OCI-LY1 (cell line): ENCODE measurements around the gene CASZ1.

Source experiments
- EZH2 ChIP-seq: fragments of 200-600 bp; sonication (generic), shearing (Covaris generic); IDR thresholded peaks from 2 replicates; pipeline ENCODE4 v1.8.0; 2017; ENCODE audit warnings: borderline replicate concordance, mixed run types, mild to moderate bottlenecking, antibody characterized with exemption, low read length, moderate library complexity, mixed read lengths
- TF ChIP-seq, protein P1 (sequence below): fragments of 200-600 bp; sonication (generic), shearing (Covaris generic); IDR thresholded peaks from 2 replicates; pipeline ENCODE4 v1.5.1; 2017; ENCODE audit warnings: mild to moderate bottlenecking, antibody characterized with exemption, low read length, moderate library complexity, mixed read lengths

DNA sequence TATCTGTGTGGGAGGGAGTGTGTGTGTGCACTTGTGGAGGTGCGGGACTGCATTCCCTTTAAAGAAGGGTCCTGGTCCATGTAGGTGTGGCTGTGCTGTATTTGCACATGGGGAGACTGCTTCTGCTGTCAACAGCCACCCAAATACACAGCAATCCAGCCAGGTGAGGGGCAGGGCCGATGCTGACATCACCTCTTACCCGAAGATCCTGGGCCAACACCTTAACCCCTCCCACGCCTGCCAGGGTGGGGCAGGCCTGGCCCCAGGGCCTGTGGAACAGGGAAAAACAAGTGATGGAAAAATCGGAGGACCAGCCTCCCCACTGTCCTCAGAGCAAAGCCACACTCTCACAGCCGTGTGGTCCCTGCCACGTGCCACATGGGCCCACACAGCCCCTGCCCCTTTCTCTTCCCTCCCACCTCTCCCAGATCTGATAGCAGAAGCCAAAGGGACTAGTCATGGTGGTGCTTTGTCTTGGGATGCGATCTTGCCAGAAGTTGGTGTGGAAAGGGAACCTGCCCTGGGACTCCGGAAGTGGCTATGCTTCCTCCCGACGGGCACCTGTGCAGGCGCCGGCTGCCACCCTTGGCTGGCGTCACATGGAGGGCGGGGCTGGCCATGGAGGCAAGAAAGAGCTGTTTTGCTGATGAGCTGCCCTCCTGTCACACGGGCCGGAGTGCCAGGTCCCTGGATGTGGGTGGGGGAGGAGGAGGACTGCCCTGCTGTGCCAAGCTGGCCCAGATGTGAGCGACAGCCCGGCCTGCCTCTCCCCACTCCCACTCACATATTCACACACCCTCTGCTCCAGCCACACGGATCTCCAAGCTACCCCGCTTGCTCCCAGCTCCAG, 7.8 kb upstream of the CASZ1 start:
- TF ChIP-seq, protein P1, sequence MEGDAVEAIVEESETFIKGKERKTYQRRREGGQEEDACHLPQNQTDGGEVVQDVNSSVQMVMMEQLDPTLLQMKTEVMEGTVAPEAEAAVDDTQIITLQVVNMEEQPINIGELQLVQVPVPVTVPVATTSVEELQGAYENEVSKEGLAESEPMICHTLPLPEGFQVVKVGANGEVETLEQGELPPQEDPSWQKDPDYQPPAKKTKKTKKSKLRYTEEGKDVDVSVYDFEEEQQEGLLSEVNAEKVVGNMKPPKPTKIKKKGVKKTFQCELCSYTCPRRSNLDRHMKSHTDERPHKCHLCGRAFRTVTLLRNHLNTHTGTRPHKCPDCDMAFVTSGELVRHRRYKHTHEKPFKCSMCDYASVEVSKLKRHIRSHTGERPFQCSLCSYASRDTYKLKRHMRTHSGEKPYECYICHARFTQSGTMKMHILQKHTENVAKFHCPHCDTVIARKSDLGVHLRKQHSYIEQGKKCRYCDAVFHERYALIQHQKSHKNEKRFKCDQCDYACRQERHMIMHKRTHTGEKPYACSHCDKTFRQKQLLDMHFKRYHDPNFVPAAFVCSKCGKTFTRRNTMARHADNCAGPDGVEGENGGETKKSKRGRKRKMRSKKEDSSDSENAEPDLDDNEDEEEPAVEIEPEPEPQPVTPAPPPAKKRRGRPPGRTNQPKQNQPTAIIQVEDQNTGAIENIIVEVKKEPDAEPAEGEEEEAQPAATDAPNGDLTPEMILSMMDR = no peak
- no peak for TF ChIP-seq EZH2
